Left renal cortex interstitium (tissue), 4 donors: Measurements from ENCODE around the gene KCNQ1. TPM values are rescaled to one million over a fixed set of nuclear protein-coding genes. Genes with fewer than 3 reads are reported as not detected.

ENCODE experiments used
- DNase-seq, 4 donors: peaks; one replicate each; pipeline ENCODE4 v3.0.0-alpha.2; 2013; ENCODE audit warnings: low read depth in 4 of 4, low spot score in 2 of 4, missing footprints in 1 of 4
- polyA plus RNA-seq, 4 donors: library from polyadenylated mRNA; unstranded; fragments of 120-200 nt; gene quantifications; one replicate each; pipeline ENCODE4 v1.2.1, GENCODE V29; 2013; ENCODE audit not compliant: insufficient read length in 4 of 4

The KCNQ1 gene
- polyA plus RNA-seq, 4 donors, result 10.4 to 14.8 (median 13.1) TPM

- no peak for DNase-seq
These were observed 335.4 kb downstream of the KCNQ1 start for GRCh38 chr11:2779981-2780849.

GRCh38 chr11:2780850-2781407 lies 336.1 kb downstream of the KCNQ1 start:
- no peak for DNase-seq

GRCh38 chr11:2781408-2782274 lies 336.8 kb downstream of the KCNQ1 start:
- DNase-seq, result no peak

GRCh38 chr11:2782769-2783168 lies 338.0 kb downstream of the KCNQ1 start:
- no peak for DNase-seq

- DNase-seq, result no peak
These were observed 338.8 kb downstream of the KCNQ1 start for GRCh38 chr11:2783536-2784082.

- no peak for DNase-seq
These were observed 343.0 kb downstream of the KCNQ1 start for GRCh38 chr11:2787816-2788167.

- peak in 1 of 4 donors; percentile 68 for DNase-seq
These were observed 343.6 kb downstream of the KCNQ1 start for GRCh38 chr11:2788168-2789071.

GRCh38 chr11:2789331-2789730 lies 344.5 kb downstream of the KCNQ1 start:
- no peak for DNase-seq

- DNase-seq, result no peak
These were observed 345.2 kb downstream of the KCNQ1 start for GRCh38 chr11:2789791-2790567.

- no peak for DNase-seq
These were observed 345.7 kb downstream of the KCNQ1 start for GRCh38 chr11:2790568-2790921.

- no peak for DNase-seq
These were observed 346.3 kb downstream of the KCNQ1 start for GRCh38 chr11:2791139-2791520.

- DNase-seq, result no peak
These were observed 346.9 kb downstream of the KCNQ1 start for GRCh38 chr11:2791521-2792380.

- no peak for DNase-seq
These were observed 347.8 kb downstream of the KCNQ1 start for GRCh38 chr11:2792381-2793250.

- no peak for DNase-seq
These were observed 348.9 kb downstream of the KCNQ1 start for GRCh38 chr11:2793701-2794045.

- no peak for DNase-seq
These were observed 349.5 kb downstream of the KCNQ1 start for GRCh38 chr11:2794046-2794967.

GRCh38 chr11:2794968-2795322 lies 350.1 kb downstream of the KCNQ1 start:
- DNase-seq, result no peak
